NCI-H2107 treated with DMSO at 0.1 percent for 48 hours (cell line): ENCODE data around the gene SCGB1D1.

ENCODE experiments used
- DNase-seq: peaks from one replicate; lab custom pipeline; 2025; ENCODE audit not compliant: unreplicated experiment; lab: John Stamatoyannopoulos, UW

Gene SCGB1D1

DNA sequence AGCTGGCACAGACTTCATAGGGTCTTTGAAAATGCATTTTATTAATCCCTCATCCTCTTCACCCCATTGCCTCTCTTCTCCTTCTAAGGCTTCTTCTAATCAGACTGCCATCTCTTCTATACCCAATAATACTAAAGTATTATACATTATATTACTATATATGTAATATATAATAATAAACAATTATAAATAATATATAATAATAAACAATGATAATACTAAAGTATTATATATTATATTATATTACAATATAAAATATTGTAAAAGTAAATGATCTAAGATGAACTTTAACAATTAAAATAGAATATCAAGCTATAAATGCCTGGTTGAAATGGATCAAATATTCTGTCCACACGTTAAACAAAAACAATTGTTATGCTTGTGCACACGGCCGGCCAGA is 31.5 kb downstream of the SCGB1D1 start:
- DNase-seq: no peak

DNA sequence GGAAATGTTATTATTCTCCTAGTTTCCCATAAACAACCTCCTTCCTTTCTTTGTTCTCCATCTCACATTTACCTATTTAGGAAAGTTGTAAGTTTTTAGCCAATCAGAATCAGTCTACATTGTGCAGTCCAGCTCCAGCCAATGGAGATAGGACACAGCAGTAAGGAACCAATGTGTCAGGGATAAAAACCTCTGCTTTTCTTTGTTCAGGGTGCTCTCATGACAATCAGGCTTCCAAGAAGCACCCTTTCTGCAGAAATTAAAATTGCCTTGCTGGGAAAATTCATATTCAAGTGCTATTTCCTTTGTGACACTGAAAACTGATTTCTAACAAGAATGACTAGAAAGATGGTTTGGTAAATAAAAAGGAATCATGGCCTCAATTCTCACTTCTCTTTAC is 33.1 kb downstream of the SCGB1D1 start:
- no peak for DNase-seq

DNA sequence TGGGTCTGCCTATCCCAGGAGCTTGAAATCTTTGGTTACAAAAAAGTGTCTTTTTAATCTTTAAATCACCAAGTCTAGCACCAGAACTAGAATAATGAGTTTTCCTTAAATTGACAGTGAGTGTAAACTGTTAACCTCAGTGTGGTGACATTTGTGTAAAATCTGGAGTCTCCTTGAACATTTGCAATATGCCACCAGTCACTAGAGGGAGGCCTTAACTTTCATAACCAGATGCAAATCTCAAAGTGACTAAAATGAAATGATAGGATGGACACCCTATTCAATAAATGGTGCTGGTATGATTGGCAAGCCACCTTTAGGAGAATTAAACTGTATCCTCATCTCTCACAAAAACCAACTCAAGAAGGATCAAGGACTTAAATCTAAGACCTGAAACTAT is 43.7 kb downstream of the SCGB1D1 start:
- peak; percentile 21 for DNase-seq

DNA sequence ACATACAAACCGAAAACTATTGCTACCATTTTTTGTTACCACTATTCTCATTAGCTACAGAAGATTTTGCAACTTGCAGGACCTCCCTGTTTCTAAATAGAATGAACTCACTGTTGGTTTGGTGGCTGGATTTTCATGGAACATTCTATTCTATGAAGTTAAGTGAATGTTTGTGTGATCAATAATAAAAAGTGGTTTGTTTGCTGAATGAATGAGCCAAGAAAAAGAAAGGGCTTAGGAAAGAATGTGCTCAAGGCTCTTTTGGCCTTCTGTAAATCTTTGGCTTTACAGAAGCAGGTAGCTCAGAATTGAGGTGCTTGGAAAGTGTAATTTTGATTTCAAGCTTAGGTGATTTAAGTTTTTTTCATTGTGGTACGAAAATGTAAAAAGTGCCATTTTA is 46.2 kb downstream of the SCGB1D1 start:
- no peak for DNase-seq

- DNase-seq: no peak
Observed at GRCh38 chr11:62237499-62237898, 47.5 kb downstream of the SCGB1D1 start.

DNA sequence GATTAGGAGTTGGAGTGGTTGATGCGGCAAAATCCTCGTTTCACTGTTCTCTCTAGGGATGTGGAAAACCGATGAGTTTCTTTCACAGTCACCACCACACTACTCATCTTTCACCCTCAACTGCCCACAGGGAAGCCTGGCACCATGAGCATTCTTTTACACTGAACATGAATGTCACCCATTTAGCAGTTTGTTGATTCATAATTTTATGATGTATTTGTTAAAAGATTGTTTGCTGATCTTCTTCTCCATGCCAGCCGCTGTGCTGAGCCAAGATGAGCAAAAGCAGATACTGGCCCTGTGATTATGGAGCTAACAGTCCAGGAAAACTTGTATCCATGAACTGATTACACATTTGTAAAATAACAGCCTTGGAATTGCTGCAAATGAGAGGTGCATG is 48.1 kb downstream of the SCGB1D1 start:
- no peak for DNase-seq

- DNase-seq: no peak
Observed at GRCh38 chr11:62241095-62241494, 51.1 kb downstream of the SCGB1D1 start.

GRCh38 chr11:62242021-62242420 is 52.0 kb downstream of the SCGB1D1 start, which contains the start of gene SCGB1D2:
Gene SCGB1D2 (plus strand): TSS chr11:62242239. CDS start chr11:62242308, 69 bp downstream.
- DNase-seq: peak; percentile 93
